NCI-H345 (cell line): ENCODE results near the gene MTIF2.
"Not testable (repeated sequence)": the region's sequence is repeated elsewhere in the genome, so short reads cannot be mapped to it uniquely, and the experiment has no call there.

Experiments
- DNase-seq: peaks from one replicate; lab custom pipeline; 2025; lab: John Stamatoyannopoulos, UW

The MTIF2 gene

GRCh38 chr2:55268907-55269644 lies at the start of gene MTIF2:
MTIF2 (minus strand) TSS chr2:55269231; CDS start chr2:55263858, 5,373 bp downstream.
- peak; percentile 94 for DNase-seq

DNA sequence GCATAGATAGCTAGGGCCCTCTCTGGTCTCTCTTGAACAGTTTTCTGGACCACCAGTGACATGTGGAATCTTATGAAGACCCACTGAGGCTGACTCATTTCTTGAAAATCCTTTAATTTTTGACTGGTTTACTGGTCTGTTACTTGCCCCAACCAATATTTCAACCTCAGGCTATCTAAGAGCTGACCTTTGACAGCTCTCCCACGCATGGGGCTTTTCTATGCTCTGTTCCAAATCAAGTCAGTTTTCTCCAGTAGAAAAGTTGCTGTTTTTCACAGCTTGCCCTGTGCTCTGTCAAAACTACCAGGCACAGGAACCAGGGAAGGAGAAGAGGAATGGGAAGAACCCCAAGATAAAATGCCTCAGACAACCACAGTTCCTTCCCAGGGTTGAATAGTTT lies 46.0 kb upstream of the MTIF2 start:
- no peak for DNase-seq

GRCh38 chr2:55311444-55311870 lies 42.4 kb upstream of the MTIF2 start:
- DNase-seq: no peak

- DNase-seq: no peak
Observed at GRCh38 chr2:55309446-55309845, 40.4 kb upstream of the MTIF2 start.

DNA sequence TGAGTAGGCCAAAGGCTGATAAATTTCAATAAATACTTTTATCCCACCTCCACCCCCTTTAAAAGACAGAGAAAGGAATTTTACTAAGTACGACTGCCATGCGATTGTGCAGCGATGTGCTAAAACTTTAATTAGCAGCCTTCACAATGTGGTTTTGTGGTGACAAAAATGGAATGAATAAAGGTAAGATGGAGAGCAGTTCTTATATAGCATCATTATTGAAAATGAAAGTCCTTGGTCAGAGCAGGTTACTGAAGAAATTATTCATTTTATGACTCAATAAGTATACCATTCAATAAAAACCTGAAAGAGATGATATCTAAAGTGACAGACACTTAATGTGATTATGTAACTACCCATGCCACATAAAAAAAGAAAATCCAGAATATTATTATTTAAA lies 33.2 kb upstream of the MTIF2 start:
- no peak for DNase-seq

- no peak for DNase-seq
Observed at GRCh38 chr2:55301277-55301676, 32.2 kb upstream of the MTIF2 start.

- DNase-seq: no peak
Observed at GRCh38 chr2:55296393-55296792, 27.4 kb upstream of the MTIF2 start.

DNA sequence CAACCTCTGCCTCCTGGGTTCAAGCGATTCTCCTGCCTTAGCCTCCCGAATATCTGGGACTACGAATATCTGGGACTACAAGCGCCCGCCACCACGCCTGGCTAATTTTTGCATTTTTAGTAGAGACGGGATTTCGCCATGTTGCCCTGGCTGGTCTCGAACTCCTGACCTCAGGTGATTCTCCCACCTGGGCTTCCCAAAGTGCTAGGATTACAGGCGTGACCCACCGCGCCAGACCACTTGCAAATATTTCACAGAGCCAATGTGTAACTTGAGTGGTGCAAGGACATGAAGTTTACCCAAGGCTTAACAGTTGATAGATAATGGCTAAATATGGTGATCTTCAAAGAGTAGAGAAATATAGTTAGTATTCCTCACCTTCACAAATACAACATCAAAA lies 14.1 kb upstream of the MTIF2 start:
- no peak for DNase-seq

- DNase-seq: peak; percentile 79
Observed at GRCh38 chr2:55282110-55282917, 13.3 kb upstream of the MTIF2 start.

DNA sequence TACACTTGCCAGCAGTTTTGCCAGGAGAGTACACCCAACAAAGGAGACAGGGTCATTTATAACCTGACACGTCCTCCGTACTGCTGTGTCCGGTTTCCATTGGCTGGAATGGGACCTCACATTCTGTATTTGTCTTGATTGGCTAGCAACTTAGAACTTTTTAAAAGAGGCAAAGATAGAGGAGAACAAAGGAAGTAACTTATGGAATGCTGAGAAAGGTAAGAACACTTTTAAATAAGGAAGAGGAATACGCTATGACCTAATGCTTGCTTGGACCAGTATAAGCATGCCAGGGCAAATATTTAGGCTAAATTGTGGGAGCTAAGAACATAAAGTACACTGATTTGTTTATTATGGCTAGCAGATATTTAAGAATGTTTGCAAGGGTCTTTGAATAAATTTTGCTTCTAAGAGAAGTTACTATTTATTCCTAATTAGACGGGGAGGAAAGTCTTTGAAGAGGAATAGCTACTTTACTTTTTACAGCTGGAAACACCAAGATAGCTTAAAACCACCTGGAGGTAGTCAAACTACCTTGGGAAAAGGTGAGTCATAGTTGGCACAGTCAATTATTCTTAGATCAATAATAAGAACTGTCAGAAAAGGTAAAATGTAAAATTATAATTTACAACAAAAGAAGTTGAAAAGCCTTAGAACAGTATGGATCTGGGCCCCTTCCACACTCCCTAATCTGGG lies 12.0 kb upstream of the MTIF2 start:
- DNase-seq: not testable (repeated sequence)

DNA sequence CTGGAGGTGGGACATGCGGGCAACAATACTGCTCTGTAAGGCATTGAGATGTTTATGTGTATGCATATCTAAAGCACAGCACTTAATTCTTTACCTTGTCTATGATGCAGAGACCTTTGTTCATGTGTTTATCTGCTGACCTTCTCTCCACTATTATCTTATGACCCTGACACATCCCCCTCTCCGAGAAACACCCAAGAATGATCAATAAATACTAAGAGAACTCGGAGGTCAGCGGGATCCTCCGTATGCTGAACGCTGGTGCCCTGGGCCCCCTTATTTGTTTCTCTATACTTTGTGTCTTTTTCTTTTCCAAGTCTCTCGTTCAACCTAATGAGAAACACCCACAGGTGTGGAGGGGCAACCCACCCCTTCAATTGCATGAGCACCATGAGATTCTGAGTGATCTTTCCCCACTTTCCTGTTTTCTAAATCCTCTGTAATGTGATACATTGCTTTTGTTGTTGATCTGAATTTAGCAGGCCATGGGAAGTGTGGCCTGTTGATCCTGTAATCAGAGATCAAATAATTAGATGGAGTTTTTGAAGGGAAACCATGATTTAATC lies 10.9 kb upstream of the MTIF2 start:
- DNase-seq: not testable (repeated sequence)

DNA sequence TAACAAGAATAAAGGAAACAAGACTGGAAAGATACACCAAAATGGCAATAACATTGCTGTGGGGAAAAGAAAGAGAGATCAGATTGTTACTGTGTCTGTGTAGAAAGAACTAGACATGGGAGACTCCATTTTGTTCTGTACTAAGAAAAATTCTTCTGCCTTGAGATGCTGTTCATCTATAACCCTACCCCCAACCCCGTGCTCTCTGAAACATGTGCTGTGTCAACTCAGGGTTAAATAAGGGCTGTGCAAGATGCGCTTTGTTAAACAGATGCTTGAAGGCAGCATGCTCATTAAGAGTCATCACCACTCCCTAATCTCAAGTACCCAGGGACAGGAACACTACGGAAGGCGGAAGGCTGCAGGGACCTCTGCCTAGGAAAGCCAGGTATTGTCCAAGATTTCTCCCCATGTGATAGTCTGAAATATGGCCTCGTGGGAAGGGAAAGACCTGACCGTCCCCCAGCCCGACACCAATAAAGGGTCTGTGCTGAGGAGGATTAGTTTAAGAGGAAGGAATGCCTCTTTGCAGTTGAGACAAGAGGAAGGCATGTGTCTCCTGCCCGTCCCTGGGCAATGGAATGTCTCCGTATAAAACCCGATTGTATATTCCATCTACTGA lies 10.3 kb upstream of the MTIF2 start:
- DNase-seq: not testable (repeated sequence)

DNA sequence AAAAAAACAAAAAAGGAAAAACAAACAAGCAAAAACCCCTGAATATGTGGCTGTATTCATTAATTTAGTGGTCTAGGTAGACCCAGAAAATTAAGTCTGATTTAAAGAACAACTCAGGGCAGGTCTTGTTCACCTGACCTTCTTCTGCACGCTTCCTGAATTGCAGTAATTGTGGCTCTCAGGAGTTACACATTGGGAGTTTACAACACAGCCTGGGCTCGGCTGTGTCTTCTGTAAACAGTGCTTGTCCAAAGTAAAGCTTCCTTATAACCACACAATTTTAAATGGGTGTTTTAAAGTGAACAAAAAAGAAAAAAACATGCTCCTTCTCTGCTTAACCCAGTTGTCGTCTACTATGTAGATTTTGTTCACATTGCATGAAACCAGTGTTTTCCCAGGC lies 8.3 kb upstream of the MTIF2 start:
- no peak for DNase-seq

DNA sequence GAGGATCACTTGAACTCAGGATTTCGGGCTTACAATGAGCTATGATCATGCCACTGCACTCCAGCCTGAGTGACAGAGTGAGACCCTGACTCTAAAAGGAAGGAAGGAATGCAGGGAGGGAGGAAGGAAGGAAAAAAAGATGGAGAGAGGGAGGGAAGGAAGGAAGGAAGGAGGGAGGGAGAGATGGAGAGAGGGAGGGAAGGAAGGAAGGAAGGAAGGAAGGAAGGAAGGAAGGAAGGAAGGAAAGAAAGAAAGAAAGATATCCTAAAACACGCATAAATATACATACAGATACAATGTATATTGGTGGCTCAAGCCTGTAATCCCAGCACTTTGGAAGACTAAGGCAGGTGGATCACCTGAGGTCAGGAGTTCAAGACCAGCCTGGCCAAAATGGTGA lies 5.3 kb upstream of the MTIF2 start:
- not testable (repeated sequence) for DNase-seq

DNA sequence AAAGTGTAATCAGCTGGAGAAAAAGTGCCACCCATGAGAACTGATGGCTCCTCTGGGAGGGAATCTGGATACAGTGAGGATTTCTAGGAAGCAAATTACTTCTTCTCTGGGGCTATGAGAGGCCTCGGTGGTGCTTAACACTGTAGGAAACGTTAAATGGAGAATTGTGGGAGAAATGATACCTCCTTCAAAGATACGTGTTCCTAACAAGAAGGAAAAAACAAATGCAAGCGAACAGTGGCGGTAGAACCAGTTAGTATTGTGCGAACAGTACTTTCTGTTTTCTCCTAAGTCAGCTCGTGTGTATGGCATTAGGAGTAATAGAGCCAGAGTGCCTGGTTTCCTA lies 587 bp upstream of the MTIF2 start:
- no peak for DNase-seq

DNA sequence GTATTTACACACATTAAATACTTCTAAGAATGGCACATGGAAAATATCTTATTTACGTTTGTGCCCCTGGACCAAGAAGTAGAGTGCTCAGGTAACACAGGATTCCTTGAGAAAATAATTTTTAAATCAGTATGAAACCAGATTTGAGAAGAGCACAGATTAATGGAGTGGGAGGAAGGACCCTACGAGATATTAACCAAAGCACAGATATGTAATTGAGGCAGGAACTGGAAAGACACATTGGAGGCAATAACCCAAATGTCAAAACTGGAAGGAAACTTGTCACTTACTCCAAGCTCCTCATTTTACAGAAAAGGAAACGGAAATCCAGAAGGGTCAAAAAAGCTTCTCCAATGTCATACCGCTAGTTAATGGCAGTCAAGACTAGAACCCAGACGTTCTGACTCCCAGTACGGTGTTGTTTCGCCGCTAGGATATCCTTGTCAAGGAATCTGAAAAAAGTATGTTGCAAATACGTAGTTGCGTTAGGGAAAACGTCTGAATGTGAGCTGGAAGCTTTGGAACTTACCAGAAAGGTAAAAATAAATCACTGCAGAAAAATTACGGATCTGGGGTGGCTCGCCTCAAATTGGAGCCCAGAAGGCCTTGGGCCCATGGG lies 634 bp downstream of the MTIF2 start:
- peak; percentile 35 for DNase-seq

DNA sequence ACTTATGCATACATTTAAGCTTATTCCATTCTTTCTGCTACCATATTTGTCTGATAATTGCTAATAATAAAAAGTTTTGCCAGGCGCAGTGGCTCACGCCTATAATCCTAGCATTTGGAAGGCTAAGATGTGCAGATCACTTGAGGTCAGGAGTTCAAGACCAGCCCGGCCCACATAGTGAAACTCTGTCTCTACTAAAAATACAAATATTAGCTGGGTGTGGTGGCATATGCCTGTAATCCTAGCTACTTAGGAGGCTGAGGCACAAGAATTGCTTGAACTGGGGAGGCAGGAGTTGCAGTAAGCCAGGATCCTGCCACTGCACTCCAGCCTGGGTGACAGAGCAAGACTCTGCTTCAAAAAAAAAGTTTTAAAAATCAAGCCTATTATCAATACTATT lies 9.4 kb downstream of the MTIF2 start:
- DNase-seq: not testable (repeated sequence)

- no peak for DNase-seq
Observed at GRCh38 chr2:55252832-55253231, 16.2 kb downstream of the MTIF2 start.

DNA sequence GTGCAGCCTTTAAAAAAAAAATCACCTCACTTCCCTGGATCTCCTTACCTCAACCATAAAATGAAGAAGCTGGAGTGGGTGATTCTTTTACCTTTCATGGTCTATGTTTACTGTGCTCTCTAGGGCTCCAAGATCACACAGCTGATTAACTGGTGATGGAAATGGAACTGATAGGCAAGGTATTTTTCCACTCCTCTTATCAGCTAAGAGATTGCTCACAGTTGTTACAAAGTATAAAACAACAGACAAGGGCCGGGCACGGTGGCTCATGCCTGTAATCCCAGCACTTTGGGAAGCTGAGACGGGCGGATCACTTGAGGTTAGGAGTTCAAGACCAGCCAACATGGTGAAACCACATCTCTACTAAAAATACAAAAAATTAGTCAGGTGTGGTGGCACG lies 22.0 kb downstream of the MTIF2 start:
- DNase-seq: no peak

GRCh38 chr2:55245411-55245810 lies 23.6 kb downstream of the MTIF2 start:
- no peak for DNase-seq

DNA sequence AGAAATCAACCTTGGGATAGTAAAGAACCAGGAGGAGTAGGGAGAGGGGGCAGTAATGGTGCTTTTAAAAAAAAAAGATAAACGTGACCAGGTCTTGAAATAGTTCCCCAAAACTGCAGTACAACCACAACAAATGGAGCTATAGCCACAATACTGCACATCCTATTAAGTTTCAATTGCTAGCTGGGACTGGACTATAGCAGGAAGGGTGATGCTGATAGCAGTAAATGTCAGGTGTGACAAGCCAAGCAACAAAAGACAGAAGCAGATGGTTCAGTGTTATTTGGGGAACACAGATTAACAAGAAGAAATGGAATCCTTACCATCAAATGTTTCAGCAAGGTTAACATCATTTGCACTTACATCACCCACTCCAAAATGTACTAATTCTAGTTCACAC lies 26.4 kb downstream of the MTIF2 start:
- DNase-seq: no peak

- not testable (repeated sequence) for DNase-seq
Observed at GRCh38 chr2:55241582-55241981, 27.4 kb downstream of the MTIF2 start.
